ENCODE measurements around the gene ZNF445. TPM values are rescaled to one million over a fixed set of nuclear protein-coding genes. Genes with fewer than 3 reads are reported as not detected.

Gene ZNF445
- total RNA-seq, 2 donors from 2014 or later, result 9.2 to 15.7 TPM

DNA sequence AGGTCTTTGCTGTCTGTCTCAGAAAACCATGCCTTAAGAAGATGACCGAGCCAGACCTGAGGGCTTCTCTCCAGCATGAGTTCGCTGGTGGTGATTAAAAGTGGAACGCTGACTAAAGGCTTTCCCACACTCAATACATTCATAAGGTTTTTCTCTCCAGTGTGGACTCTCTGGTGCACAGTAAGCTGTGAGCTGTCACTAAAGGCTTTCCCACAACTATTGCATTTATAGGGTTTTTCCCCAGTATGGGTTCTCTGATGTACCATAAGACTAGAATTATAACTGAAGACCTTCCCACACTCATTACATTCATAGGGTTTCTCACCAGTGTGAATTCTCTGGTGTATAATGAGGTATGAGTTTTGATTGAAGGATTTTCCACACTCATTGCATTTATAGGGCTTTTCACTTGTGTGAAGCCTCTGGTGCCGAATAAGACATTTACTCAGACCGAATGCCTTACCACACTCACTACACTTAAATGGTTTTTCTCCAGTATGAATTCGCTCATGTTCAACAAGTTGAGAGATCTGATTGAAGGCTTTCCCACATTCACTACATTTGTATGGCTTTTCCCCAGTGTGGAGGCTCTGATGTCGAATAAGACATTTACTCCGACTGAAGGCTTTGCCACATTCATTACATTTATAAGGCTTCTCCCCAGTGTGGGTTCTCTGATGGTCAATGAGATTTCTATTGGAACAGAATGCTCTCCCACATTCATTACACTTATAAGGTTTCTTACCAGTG is 21.9 kb upstream of the ZNF445 start:
- no peak overlapping the region for H3K4me3 ChIP-seq
- peaks cover 41% of the 10 kb centered on the region for H3K9me3 ChIP-seq
- no peak for ATAC-seq (ENCODE audit: insufficient number of reproducible peaks, low FRiP score, low read depth)
- H3K27ac ChIP-seq, result no peak overlapping the region
- no peak for DNase-seq (ENCODE audit: low spot score)
- no peaks in the 10 kb centered on the region for H3K4me1 ChIP-seq (ENCODE audit: control insufficient read depth in 1 of 2, low read depth in 2 of 2)
- TF ChIP-seq, protein P1, sequence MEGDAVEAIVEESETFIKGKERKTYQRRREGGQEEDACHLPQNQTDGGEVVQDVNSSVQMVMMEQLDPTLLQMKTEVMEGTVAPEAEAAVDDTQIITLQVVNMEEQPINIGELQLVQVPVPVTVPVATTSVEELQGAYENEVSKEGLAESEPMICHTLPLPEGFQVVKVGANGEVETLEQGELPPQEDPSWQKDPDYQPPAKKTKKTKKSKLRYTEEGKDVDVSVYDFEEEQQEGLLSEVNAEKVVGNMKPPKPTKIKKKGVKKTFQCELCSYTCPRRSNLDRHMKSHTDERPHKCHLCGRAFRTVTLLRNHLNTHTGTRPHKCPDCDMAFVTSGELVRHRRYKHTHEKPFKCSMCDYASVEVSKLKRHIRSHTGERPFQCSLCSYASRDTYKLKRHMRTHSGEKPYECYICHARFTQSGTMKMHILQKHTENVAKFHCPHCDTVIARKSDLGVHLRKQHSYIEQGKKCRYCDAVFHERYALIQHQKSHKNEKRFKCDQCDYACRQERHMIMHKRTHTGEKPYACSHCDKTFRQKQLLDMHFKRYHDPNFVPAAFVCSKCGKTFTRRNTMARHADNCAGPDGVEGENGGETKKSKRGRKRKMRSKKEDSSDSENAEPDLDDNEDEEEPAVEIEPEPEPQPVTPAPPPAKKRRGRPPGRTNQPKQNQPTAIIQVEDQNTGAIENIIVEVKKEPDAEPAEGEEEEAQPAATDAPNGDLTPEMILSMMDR (IDR thresholded peaks at IDR 0.05), result no peak
- no peaks in the 10 kb centered on the region for H3K27me3 ChIP-seq (replicated peaks; ENCODE audit: insufficient read depth)
- H3K36me3 ChIP-seq, result peaks cover 47% of the 10 kb centered on the region

DNA sequence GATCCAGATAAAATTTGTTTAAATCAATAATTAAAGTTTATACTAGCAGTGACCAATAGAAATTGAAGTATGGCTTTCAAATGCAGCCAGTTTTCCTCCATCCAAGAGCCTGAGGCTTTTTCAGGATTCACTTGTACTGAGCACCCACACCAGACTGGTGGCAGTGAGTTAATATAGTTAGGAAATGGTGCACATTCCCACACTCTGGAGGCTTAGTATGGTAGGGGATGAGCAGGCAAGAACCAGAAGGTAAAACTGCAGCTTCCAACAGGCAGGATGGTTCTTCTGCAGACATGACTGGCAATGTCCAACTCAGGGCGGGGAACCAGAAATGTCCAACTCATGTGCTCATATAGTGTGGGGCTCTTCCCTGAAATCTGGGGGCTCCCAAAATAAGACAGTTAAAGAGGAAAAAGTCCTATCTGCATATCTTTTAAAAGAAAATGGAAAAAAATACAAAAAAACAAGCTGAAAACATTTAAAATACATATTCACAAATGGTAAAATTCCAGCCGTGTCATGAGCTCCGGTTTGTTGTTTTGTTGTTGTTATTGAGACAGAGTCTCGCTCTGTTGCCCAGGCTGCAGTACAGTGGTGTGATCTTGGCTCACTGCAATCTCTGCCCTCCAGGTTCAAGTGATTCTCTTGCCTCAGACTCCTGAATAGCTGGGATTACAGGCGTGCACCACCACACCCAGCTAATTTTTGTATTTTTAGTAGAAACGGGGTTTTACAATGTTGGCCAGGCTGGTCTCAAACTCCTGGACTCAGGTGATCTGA is 18.4 kb upstream of the ZNF445 start:
- H3K4me3 ChIP-seq, result no peak overlapping the region
- TF ChIP-seq, protein P1 (IDR thresholded peaks at IDR 0.05), result no peak
- no peaks in the 10 kb centered on the region for H3K27me3 ChIP-seq (replicated peaks; ENCODE audit: insufficient read depth)
- no peaks in the 10 kb centered on the region for H3K4me1 ChIP-seq (ENCODE audit: control insufficient read depth in 1 of 2, low read depth in 2 of 2)
- peaks cover 60% of the 10 kb centered on the region for H3K9me3 ChIP-seq
- ATAC-seq (ENCODE audit: insufficient number of reproducible peaks, low FRiP score, low read depth) (no peak), DNase-seq (ENCODE audit: low spot score) (no peak)
- no peak overlapping the region for H3K27ac ChIP-seq
- H3K36me3 ChIP-seq, result peaks cover 39% of the 10 kb centered on the region

- peaks cover 10% of the 10 kb centered on the region for H3K36me3 ChIP-seq
Measured at GRCh38 chr3:44492496-44492895, 15.0 kb upstream of the ZNF445 start.

GRCh38 chr3:44482721-44483120 is 5.3 kb upstream of the ZNF445 start:
- Histone ChIP-seq H3K36me3 (no peaks in the 10 kb centered on the region), H3K4me1 (ENCODE audit: control insufficient read depth in 1 of 2, low read depth in 2 of 2) (peaks cover 2 to 5% of the 10 kb centered on the region in 2 donors), H3K27me3 (replicated peaks; ENCODE audit: insufficient read depth) (no peaks in the 10 kb centered on the region), H3K27ac (no peak overlapping the region), H3K9me3 (no peaks in the 10 kb centered on the region), H3K4me3 (no peak overlapping the region)
- DNase-seq (ENCODE audit: low spot score) (no peak), ATAC-seq (ENCODE audit: insufficient number of reproducible peaks, low FRiP score, low read depth) (no peak)
- TF ChIP-seq, protein P1 (IDR thresholded peaks at IDR 0.05), result no peak

More at GRCh38 chr3:44492496-44492895, 15.0 kb upstream of the ZNF445 start:
- Histone ChIP-seq H3K27me3 (replicated peaks; ENCODE audit: insufficient read depth) (no peaks in the 10 kb centered on the region), H3K27ac (no peak overlapping the region), H3K4me3 (no peak overlapping the region), H3K4me1 (ENCODE audit: control insufficient read depth in 1 of 2, low read depth in 2 of 2) (no peaks in the 10 kb centered on the region), H3K9me3 (peaks cover 32% of the 10 kb centered on the region)
- TF ChIP-seq, protein P1 (IDR thresholded peaks at IDR 0.05), result no peak
- ATAC-seq (ENCODE audit: insufficient number of reproducible peaks, low FRiP score, low read depth) (no peak), DNase-seq (ENCODE audit: low spot score) (no peak)

DNA sequence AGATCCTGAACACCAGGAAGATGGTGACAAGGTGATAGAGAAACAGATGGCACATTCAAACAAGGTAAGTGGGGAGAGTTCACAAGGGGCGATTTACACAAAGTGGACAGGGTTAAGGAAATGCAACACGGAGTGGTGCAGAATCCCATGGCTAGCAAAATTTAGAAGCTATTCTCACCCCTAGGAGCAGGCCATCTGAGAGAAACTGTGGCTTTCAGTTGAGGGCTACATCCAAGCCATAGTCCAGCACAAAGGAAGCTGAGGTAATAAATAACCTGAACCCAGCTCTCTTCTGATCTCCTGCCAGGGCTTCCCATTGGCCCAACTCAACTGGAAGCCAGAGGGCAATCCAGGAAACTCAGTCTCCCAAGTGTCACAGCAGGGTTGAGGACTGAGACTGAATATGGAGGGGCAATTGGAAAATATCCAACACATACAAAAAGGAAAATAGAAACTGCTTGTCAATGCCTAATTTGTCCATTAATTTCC is 1.2 kb upstream of the ZNF445 start:
- ATAC-seq (ENCODE audit: insufficient number of reproducible peaks, low FRiP score, low read depth) (no peak), DNase-seq (ENCODE audit: low spot score) (no peak)
- H3K9me3 ChIP-seq, result no peaks in the 10 kb centered on the region
- TF ChIP-seq, protein P1 (IDR thresholded peaks at IDR 0.05), result no peak
- no peaks in the 10 kb centered on the region for H3K27me3 ChIP-seq (replicated peaks; ENCODE audit: insufficient read depth)
- H3K4me1 ChIP-seq (ENCODE audit: control insufficient read depth in 1 of 2, low read depth in 2 of 2), result peaks cover 13 to 27% of the 10 kb centered on the region in 2 donors
- no peak overlapping the region for H3K27ac ChIP-seq
- no peak overlapping the region for H3K4me3 ChIP-seq
- H3K36me3 ChIP-seq, result no peaks in the 10 kb centered on the region

Measured in thoracic aorta (tissue), 2 donors.